Measurements from ENCODE around the gene GLRX. TPM values are rescaled to one million over a fixed set of nuclear protein-coding genes. Genes with fewer than 3 reads are reported as not detected.
"Not testable (repeated sequence)": the region's sequence is repeated elsewhere in the genome, so short reads cannot be mapped to it uniquely, and the experiment has no call there.

Gene GLRX
- total and polyA plus RNA-seq, 2 of the 13 experiments (the other 11 are each of a cell fraction or from before 2014, with no cell fraction given) = 63.8 to 499 TPM

DNA sequence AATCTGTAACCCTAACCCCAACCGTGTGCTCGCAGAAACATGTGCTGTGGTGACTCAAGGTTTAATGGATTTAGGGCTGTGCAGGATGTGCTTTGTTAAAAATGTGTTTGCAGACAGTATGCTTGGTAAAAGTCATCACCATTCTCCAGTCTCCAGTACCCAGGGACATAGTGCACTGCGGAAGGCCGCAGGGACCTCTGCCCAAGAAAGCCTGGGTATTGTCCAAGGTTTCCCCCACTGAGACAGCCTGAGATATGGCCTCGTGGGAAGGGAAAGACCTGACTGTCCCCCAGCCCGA, 11.5 kb downstream of the GLRX start:
- POLR2A ChIA-PET = interaction anchor here (1.2 to 10.9 kb wide), 2 partner anchors 12 to 39 kb away, joined by 3 to 98 read pairs; partner anchors contain the start of gene GLRX
- DNase-seq (ENCODE audit: low spot score); H3K79me2 ChIP-seq (ENCODE audit: insufficient read depth, low read length); FAIRE-seq; H2AFZ ChIP-seq (ENCODE audit: low read length); H3K27me3 ChIP-seq (ENCODE audit: control insufficient read depth in 1 of 2, insufficient read depth in 2 of 2, low read length in 2 of 2); H3K9me3 ChIP-seq (ENCODE audit: low read length); H4K20me1 ChIP-seq (ENCODE audit: insufficient read depth, low read length); H3K4me3 ChIP-seq (replicated peaks in 1 of 3; ENCODE audit: insufficient read depth in 1 of 3, low read depth in 2 of 3, low read length in 3 of 3); in situ Hi-C loops (cut with HindIII; ENCODE audit: extremely low pct_ligation_motif_present, low pct_unique_long_range_greater_than_20kb); H3K9ac ChIP-seq (ENCODE audit: insufficient read depth, low read depth, low read length); BruUV-seq (replicated peaks): not testable (repeated sequence)
- peaks cover 45% of the 10 kb centered on the region for H3K4me1 ChIP-seq (ENCODE audit: insufficient read depth, low read length)
- CTCF ChIA-PET (ENCODE audit: low intra/inter-chr PET ratio, low total read pairs) = interaction anchor here (1.6 kb wide), 1 partner anchor 30 kb away, joined by 4 read pairs; no protein-coding TSS in a partner anchor
- H3K4me2 ChIP-seq (ENCODE audit: low read depth, low read length) = 0 out of 2 replicates have a peak overlapping the region, but pooled peaks have one; percentile 25
- H3K36me3 ChIP-seq (replicated peaks in 1 of 2; ENCODE audit: control insufficient read depth in 1 of 2, insufficient read depth in 2 of 2, low read length in 2 of 2) = peaks cover 12 to 29% of the 10 kb centered on the region in 2 experiments
- intact Hi-C loops (cut with micrococcal nuclease; ENCODE audit: unreplicated experiment) = loop anchor here (5.0 kb wide), 1 partner anchor 36 kb away; no protein-coding TSS in a partner anchor
- peak; percentile 17; the same call in 1 of the 3 replicates for ATAC-seq
- H3K27ac ChIP-seq (ENCODE audit: extremely low read length, insufficient read depth, low read length) = peak overlapping the region; percentile 56
- WGBS (ENCODE audit: low lambda C conversion rate) = 5% methylated on average over 2 of the region's 6 CpGs
- 0 out of 2 replicates have a peak, but pooled peaks have one; percentile 48 for TF ChIP-seq ZNF44 (CRISPR knock-in tag; IDR thresholded peaks at IDR 0.05)
- TF ChIP-seq, protein P1, sequence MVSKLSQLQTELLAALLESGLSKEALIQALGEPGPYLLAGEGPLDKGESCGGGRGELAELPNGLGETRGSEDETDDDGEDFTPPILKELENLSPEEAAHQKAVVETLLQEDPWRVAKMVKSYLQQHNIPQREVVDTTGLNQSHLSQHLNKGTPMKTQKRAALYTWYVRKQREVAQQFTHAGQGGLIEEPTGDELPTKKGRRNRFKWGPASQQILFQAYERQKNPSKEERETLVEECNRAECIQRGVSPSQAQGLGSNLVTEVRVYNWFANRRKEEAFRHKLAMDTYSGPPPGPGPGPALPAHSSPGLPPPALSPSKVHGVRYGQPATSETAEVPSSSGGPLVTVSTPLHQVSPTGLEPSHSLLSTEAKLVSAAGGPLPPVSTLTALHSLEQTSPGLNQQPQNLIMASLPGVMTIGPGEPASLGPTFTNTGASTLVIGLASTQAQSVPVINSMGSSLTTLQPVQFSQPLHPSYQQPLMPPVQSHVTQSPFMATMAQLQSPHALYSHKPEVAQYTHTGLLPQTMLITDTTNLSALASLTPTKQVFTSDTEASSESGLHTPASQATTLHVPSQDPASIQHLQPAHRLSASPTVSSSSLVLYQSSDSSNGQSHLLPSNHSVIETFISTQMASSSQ (IDR thresholded peaks at IDR 0.05; ENCODE audit: low read depth) = 0 out of 2 replicates have a peak, but pooled peaks have one; percentile 35
- TF ChIP-seq, protein P1 (CRISPR knock-in tag; IDR thresholded peaks at IDR 0.05; ENCODE audit: borderline replicate concordance) = not testable (repeated sequence)
- TF ChIP-seq, protein P2, sequence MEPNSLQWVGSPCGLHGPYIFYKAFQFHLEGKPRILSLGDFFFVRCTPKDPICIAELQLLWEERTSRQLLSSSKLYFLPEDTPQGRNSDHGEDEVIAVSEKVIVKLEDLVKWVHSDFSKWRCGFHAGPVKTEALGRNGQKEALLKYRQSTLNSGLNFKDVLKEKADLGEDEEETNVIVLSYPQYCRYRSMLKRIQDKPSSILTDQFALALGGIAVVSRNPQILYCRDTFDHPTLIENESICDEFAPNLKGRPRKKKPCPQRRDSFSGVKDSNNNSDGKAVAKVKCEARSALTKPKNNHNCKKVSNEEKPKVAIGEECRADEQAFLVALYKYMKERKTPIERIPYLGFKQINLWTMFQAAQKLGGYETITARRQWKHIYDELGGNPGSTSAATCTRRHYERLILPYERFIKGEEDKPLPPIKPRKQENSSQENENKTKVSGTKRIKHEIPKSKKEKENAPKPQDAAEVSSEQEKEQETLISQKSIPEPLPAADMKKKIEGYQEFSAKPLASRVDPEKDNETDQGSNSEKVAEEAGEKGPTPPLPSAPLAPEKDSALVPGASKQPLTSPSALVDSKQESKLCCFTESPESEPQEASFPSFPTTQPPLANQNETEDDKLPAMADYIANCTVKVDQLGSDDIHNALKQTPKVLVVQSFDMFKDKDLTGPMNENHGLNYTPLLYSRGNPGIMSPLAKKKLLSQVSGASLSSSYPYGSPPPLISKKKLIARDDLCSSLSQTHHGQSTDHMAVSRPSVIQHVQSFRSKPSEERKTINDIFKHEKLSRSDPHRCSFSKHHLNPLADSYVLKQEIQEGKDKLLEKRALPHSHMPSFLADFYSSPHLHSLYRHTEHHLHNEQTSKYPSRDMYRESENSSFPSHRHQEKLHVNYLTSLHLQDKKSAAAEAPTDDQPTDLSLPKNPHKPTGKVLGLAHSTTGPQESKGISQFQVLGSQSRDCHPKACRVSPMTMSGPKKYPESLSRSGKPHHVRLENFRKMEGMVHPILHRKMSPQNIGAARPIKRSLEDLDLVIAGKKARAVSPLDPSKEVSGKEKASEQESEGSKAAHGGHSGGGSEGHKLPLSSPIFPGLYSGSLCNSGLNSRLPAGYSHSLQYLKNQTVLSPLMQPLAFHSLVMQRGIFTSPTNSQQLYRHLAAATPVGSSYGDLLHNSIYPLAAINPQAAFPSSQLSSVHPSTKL (CRISPR knock-in tag; IDR thresholded peaks at IDR 0.05) = peak; percentile 70
- 0 out of 2 replicates have a peak, but pooled peaks have one; percentile 23 for TF ChIP-seq DMAP1 (CRISPR knock-in tag; IDR thresholded peaks at IDR 0.05)
- peak; percentile 58 for TF ChIP-seq FOSL2 (CRISPR knock-in tag; IDR thresholded peaks at IDR 0.05)
- TF ChIP-seq, protein P3, sequence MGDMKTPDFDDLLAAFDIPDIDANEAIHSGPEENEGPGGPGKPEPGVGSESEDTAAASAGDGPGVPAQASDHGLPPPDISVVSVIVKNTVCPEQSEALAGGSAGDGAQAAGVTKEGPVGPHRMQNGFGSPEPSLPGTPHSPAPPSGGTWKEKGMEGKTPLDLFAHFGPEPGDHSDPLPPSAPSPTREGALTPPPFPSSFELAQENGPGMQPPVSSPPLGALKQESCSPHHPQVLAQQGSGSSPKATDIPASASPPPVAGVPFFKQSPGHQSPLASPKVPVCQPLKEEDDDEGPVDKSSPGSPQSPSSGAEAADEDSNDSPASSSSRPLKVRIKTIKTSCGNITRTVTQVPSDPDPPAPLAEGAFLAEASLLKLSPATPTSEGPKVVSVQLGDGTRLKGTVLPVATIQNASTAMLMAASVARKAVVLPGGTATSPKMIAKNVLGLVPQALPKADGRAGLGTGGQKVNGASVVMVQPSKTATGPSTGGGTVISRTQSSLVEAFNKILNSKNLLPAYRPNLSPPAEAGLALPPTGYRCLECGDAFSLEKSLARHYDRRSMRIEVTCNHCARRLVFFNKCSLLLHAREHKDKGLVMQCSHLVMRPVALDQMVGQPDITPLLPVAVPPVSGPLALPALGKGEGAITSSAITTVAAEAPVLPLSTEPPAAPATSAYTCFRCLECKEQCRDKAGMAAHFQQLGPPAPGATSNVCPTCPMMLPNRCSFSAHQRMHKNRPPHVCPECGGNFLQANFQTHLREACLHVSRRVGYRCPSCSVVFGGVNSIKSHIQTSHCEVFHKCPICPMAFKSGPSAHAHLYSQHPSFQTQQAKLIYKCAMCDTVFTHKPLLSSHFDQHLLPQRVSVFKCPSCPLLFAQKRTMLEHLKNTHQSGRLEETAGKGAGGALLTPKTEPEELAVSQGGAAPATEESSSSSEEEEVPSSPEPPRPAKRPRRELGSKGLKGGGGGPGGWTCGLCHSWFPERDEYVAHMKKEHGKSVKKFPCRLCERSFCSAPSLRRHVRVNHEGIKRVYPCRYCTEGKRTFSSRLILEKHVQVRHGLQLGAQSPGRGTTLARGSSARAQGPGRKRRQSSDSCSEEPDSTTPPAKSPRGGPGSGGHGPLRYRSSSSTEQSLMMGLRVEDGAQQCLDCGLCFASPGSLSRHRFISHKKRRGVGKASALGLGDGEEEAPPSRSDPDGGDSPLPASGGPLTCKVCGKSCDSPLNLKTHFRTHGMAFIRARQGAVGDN (CRISPR knock-in tag; IDR thresholded peaks at IDR 0.05) = peak; percentile 11; the same call in 1 of the 2 replicates
- TF ChIP-seq TBX2 (CRISPR knock-in tag; IDR thresholded peaks at IDR 0.05; ENCODE audit: borderline replicate concordance) = 0 out of 2 replicates have a peak, but pooled peaks have one; percentile 31
- 0 out of 2 replicates have a peak, but pooled peaks have one; percentile 13 for TF ChIP-seq MED1 (CRISPR knock-in tag; IDR thresholded peaks at IDR 0.05)
- 0 out of 2 replicates have a peak, but pooled peaks have one; percentile 13 for TF ChIP-seq CEBPG (CRISPR knock-in tag; IDR thresholded peaks at IDR 0.05)
- peak; percentile 45; the same call in 1 of the 2 replicates for TF ChIP-seq SAP130 (CRISPR knock-in tag; IDR thresholded peaks at IDR 0.05; ENCODE audit: low read depth)
- TF ChIP-seq ZNF792 (CRISPR knock-in tag; IDR thresholded peaks at IDR 0.05) = 0 out of 2 replicates have a peak, but pooled peaks have one; percentile 26
- peak; percentile 26; the same call in 1 of the 2 replicates for TF ChIP-seq SALL1 (CRISPR knock-in tag; IDR thresholded peaks at IDR 0.05)

Data from HepG2 (cell line).